Small intestine (tissue), 7 donors: ENCODE results near the gene CACYBP. TPM values are rescaled to one million over a fixed set of nuclear protein-coding genes. Genes with fewer than 3 reads are reported as not detected.

Experiments
- DNase-seq, 2 donors: peaks; one replicate each; pipeline versions ENCODE4 v3.0.0 to v3.0.0-alpha.2; 2013
- FAIRE-seq: peaks from 2 replicates; lab custom pipeline; 2012; peaks lifted over from hg19 to GRCh38; lab: Jason Lieb, UNC
- H3K27ac ChIP-seq, 3 donors: one replicate each; pipeline ENCODE4 v1.5.1; 2013; ENCODE audit warnings: low read length in 2 of 3, mild to moderate bottlenecking in 2 of 3, control low read depth in 1 of 3, inconsistent platforms in 1 of 3, low read depth in 1 of 3, moderate library complexity in 1 of 3
- H3K27me3 ChIP-seq, 3 donors: one replicate each; pipeline ENCODE4 v1.6.1; 2013; ENCODE audit warnings: low read length in 3 of 3, inconsistent platforms in 1 of 3; ENCODE audit not compliant: control insufficient read depth in 3 of 3, insufficient read depth in 3 of 3
- H3K36me3 ChIP-seq, 3 donors: one replicate each; pipeline ENCODE4 v1.6.1; 2013; ENCODE audit warnings: low read length in 3 of 3, inconsistent platforms in 1 of 3, low read depth in 1 of 3, mild to moderate bottlenecking in 1 of 3, moderate library complexity in 1 of 3; ENCODE audit not compliant: control insufficient read depth in 3 of 3, insufficient read depth in 2 of 3
- H3K4me1 ChIP-seq, 3 donors: one replicate each; pipeline ENCODE4 v1.6.1; 2013; ENCODE audit warnings: low read length in 2 of 3, inconsistent platforms in 1 of 3, low read depth in 1 of 3, mild to moderate bottlenecking in 1 of 3, moderate library complexity in 1 of 3; ENCODE audit not compliant: control insufficient read depth in 3 of 3, insufficient read depth in 2 of 3
- H3K4me3 ChIP-seq, 3 donors: one replicate each; pipeline ENCODE4 v1.5.1; 2013; ENCODE audit warnings: low read length in 3 of 3, control low read depth in 1 of 3, inconsistent platforms in 1 of 3, low read depth in 1 of 3, mild to moderate bottlenecking in 1 of 3, moderate library complexity in 1 of 3
- H3K9me3 ChIP-seq, 2 donors: one replicate each; pipeline ENCODE4 v1.6.1; 2013; ENCODE audit warnings: low read depth in 1 of 2, low read length in 1 of 2; ENCODE audit not compliant: control insufficient read depth in 2 of 2, insufficient read depth in 1 of 2
- whole genome bisulfite sequencing, 3 donors: extraction: QIAGEN DNeasy Blood & Tissue Kit; methylation state at CpG; one replicate each; pipeline ENCODE4 v1.1.7; 2013; 5-methylcytosine and 5-hydroxymethylcytosine counted together
- polyA plus RNA-seq, 4 donors: library from polyadenylated mRNA; stranded (reverse) in 3 of 4; unstranded in 1 of 4; fragments of 200-250 nt in 3 of 4; fragments of 120-200 nt in 1 of 4; gene quantifications; one replicate each; pipeline versions ENCODE4 v1.2.1 to v1.2.3, GENCODE V29; 2013
- donor health status: healthy with polysubstance abuse.
- donor health status: control.
- donor health status: control.
- donor health status: Bipolar disorder and iron deficiency.
- donor health status: healthy.

The CACYBP gene
- polyA plus RNA-seq, 4 donors: 42.4 to 99.8 (median 73.2) TPM

- Histone ChIP-seq H3K4me3 (no peak overlapping the region), H3K9me3 (no peaks in the 10 kb centered on the region), H3K27ac (peak overlapping the region; percentile 71 to 78 (median 72)), H3K4me1 (peaks cover 9 to 50% (median 12%) of the 10 kb centered on the region in 3 donors), H3K36me3 (peaks cover 0 to 7% (median 4%) of the 10 kb centered on the region in 3 donors), H3K27me3 (no peaks in the 10 kb centered on the region)
- FAIRE-seq (peak; percentile 57), DNase-seq (peak; percentile 61 to 79)
- 18 to 45% (median 22%) methylated on average over 4 of the region's 4 CpGs for WGBS, 3 donors
Measured at GRCh38 chr1:174967845-174968705, 31.7 kb upstream of the CACYBP start.

- H3K36me3 ChIP-seq: peaks cover 0 to 9% (median 4%) of the 10 kb centered on the region in 3 donors
- no peak for FAIRE-seq
- peak overlapping the region; percentile 17 to 89 (median 71) for H3K27ac ChIP-seq
- H3K9me3 ChIP-seq: no peaks in the 10 kb centered on the region
- H3K4me1 ChIP-seq: peaks cover 9 to 45% (median 12%) of the 10 kb centered on the region in 3 donors
- H3K27me3 ChIP-seq: no peaks in the 10 kb centered on the region
- 57 to 70% (median 63%) methylated on average over 5 of the region's 5 CpGs for WGBS, 3 donors
- DNase-seq: peak; percentile 34 to 62
- no peak overlapping the region for H3K4me3 ChIP-seq
Measured at GRCh38 chr1:174968750-174969244, 30.9 kb upstream of the CACYBP start.

- Histone ChIP-seq H3K9me3 (no peaks in the 10 kb centered on the region), H3K27me3 (no peaks in the 10 kb centered on the region), H3K4me1 (peaks cover 9 to 36% (median 9%) of the 10 kb centered on the region in 3 donors), H3K36me3 (peaks cover 0 to 17% (median 6%) of the 10 kb centered on the region in 3 donors), H3K27ac (peak overlapping the region in 2 of 3 donors; percentile 17 to 62), H3K4me3 (no peak overlapping the region)
- FAIRE-seq (no peak), DNase-seq (no peak)
- 78 to 94% (median 87%) methylated on average over 1 of the region's 1 CpG for WGBS, 3 donors
Measured at GRCh38 chr1:174969977-174970376, 29.8 kb upstream of the CACYBP start.

GRCh38 chr1:174971466-174971865, 28.3 kb upstream of the CACYBP start:
- no peak for DNase-seq
- Histone ChIP-seq H3K27me3 (no peaks in the 10 kb centered on the region), H3K9me3 (no peaks in the 10 kb centered on the region), H3K27ac (peak overlapping the region in 2 of 3 donors; percentile 15 to 45), H3K4me3 (no peak overlapping the region), H3K4me1 (peaks cover 5 to 22% (median 5%) of the 10 kb centered on the region in 3 donors), H3K36me3 (peaks cover 0 to 23% (median 9%) of the 10 kb centered on the region in 3 donors)
- no peak for FAIRE-seq

- FAIRE-seq: no peak
- Histone ChIP-seq H3K27me3 (no peaks in the 10 kb centered on the region), H3K27ac (peak overlapping the region in 1 of 3 donors; percentile 24), H3K4me3 (no peak overlapping the region), H3K36me3 (peaks cover 0 to 27% (median 9%) of the 10 kb centered on the region in 3 donors), H3K4me1 (peaks cover 3 to 19% (median 5%) of the 10 kb centered on the region in 3 donors), H3K9me3 (no peaks in the 10 kb centered on the region)
- no peak for DNase-seq
- 52 to 74% (median 55%) methylated on average over 2 of the region's 2 CpGs for WGBS, 3 donors
Measured at GRCh38 chr1:174971902-174972301, 27.8 kb upstream of the CACYBP start.

GRCh38 chr1:174974711-174975119, 25.0 kb upstream of the CACYBP start:
- Histone ChIP-seq H3K4me3 (no peak overlapping the region), H3K27me3 (no peaks in the 10 kb centered on the region), H3K9me3 (no peaks in the 10 kb centered on the region), H3K36me3 (peaks cover 3 to 28% (median 17%) of the 10 kb centered on the region in 3 donors), H3K27ac (no peak overlapping the region), H3K4me1 (peaks cover 0 to 5% (median 0%) of the 10 kb centered on the region in 3 donors)
- DNase-seq (no peak), FAIRE-seq (no peak)
- 78 to 89% (median 85%) methylated on average over 2 of the region's 2 CpGs for WGBS, 3 donors

GRCh38 chr1:174975764-174976163, 24.0 kb upstream of the CACYBP start:
- Histone ChIP-seq H3K27ac (no peak overlapping the region), H3K27me3 (no peaks in the 10 kb centered on the region), H3K4me1 (peaks cover 0 to 5% (median 0%) of the 10 kb centered on the region in 3 donors), H3K36me3 (peaks cover 3 to 27% (median 15%) of the 10 kb centered on the region in 3 donors), H3K9me3 (no peaks in the 10 kb centered on the region), H3K4me3 (no peak overlapping the region)
- 95 to 100% (median 97%) methylated on average over 1 of the region's 1 CpG for WGBS, 3 donors
- DNase-seq (no peak), FAIRE-seq (no peak)

- Histone ChIP-seq H3K4me3 (no peak overlapping the region), H3K36me3 (peaks cover 3 to 27% (median 16%) of the 10 kb centered on the region in 3 donors), H3K4me1 (peaks cover 0 to under 1% (median 0%) of the 10 kb centered on the region in 3 donors), H3K27me3 (no peaks in the 10 kb centered on the region), H3K27ac (peak overlapping the region in 2 of 3 donors; percentile 3 to 5), H3K9me3 (no peaks in the 10 kb centered on the region)
- DNase-seq: peak in 1 of 2 donors; percentile 31
- 75 to 81% (median 77%) methylated on average over 4 of the region's 4 CpGs for WGBS, 3 donors
- no peak for FAIRE-seq
Measured at GRCh38 chr1:174976436-174977108, 23.2 kb upstream of the CACYBP start.
